HG03469 (cell line): ENCODE results near the gene PNMA8B.

ENCODE experiments used
- ATAC-seq: cut with Tn5 transposase; IDR thresholded peaks from one replicate; pipeline ENCODE4 v1.9.1; 2021; ENCODE audit warnings: mild to moderate bottlenecking, moderate library complexity, moderate number of reproducible peaks; ENCODE audit not compliant: unreplicated experiment

PNMA8B gene

GRCh38 chr19:46487802-46488445 is 7.7 kb downstream of the PNMA8B start:
- no peak for ATAC-seq

- no peak for ATAC-seq
Measured at GRCh38 chr19:46487178-46487801, 8.4 kb downstream of the PNMA8B start.

GRCh38 chr19:46486358-46486757 is 9.3 kb downstream of the PNMA8B start:
- ATAC-seq = no peak

- ATAC-seq = no peak
Measured at GRCh38 chr19:46484656-46485055, 11.0 kb downstream of the PNMA8B start.

GRCh38 chr19:46482631-46483030 is 13.0 kb downstream of the PNMA8B start:
- ATAC-seq = no peak

- no peak for ATAC-seq
Measured at GRCh38 chr19:46481947-46482346, 13.7 kb downstream of the PNMA8B start.

GRCh38 chr19:46481223-46481848 is 14.3 kb downstream of the PNMA8B start:
- no peak for ATAC-seq

- no peak for ATAC-seq
Measured at GRCh38 chr19:46480415-46480814, 15.3 kb downstream of the PNMA8B start.

GRCh38 chr19:46478356-46478986 is 17.2 kb downstream of the PNMA8B start:
- no peak for ATAC-seq

GRCh38 chr19:46475986-46476385 is 19.7 kb downstream of the PNMA8B start:
- ATAC-seq = no peak

GRCh38 chr19:46474211-46474610 is 21.5 kb downstream of the PNMA8B start:
- ATAC-seq = no peak

GRCh38 chr19:46472592-46472991 is 23.1 kb downstream of the PNMA8B start:
- no peak for ATAC-seq

GRCh38 chr19:46471811-46472543 is 23.7 kb downstream of the PNMA8B start:
- no peak for ATAC-seq

- no peak for ATAC-seq
Measured at GRCh38 chr19:46471116-46471733, 24.4 kb downstream of the PNMA8B start, which contains the start of gene PNMA8A. TSS of gene PNMA8A (minus strand) at chr19:46471563. CDS start at chr19:46471035, 528 bp downstream.

- no peak for ATAC-seq
Measured at GRCh38 chr19:46470376-46470775, 25.3 kb downstream of the PNMA8B start.

- ATAC-seq = no peak
Measured at GRCh38 chr19:46469541-46470185, 26.0 kb downstream of the PNMA8B start.

- ATAC-seq = no peak
Measured at GRCh38 chr19:46466536-46467196, 29.0 kb downstream of the PNMA8B start.

GRCh38 chr19:46463516-46463915 is 32.2 kb downstream of the PNMA8B start:
- ATAC-seq = no peak

GRCh38 chr19:46461537-46461936 is 34.1 kb downstream of the PNMA8B start:
- ATAC-seq = no peak

- ATAC-seq = no peak
Measured at GRCh38 chr19:46460981-46461380, 34.7 kb downstream of the PNMA8B start.
